B cell (primary cell): ENCODE measurements around the gene EP400. TPM values are rescaled to one million over a fixed set of nuclear protein-coding genes. Genes with fewer than 3 reads are reported as not detected.

Experiments used
- ATAC-seq: fragments of 200-7000 bp; cut with Tn5 transposase; one replicate; pipeline ENCODE4 v1.10.0; 2021; ENCODE audit warnings: low read depth, mild to moderate bottlenecking, moderate number of reproducible peaks, moderate library complexity
- CTCF ChIA-PET: fragments of 350-600 bp; sonication (Branson Sonifier 250); formaldehyde crosslinking; loops from one replicate; lab custom pipeline; 2021; ENCODE audit warnings: antibody characterized with exemption, inconsistent platforms; lab: Charles Lee
- POLR2A ChIA-PET: fragments of 350-600 bp; sonication (Branson Sonifier 250); formaldehyde crosslinking; loops from one replicate; lab custom pipeline; 2021; ENCODE audit warnings: antibody characterized with exemption; lab: Charles Lee
- DNase-seq: peaks from one replicate; pipeline ENCODE4 v3.0.0; 2013
- H2AFZ ChIP-seq: 2 replicates; pipeline ENCODE4 v1.6.1; 2012; ENCODE audit warnings: mild to moderate bottlenecking, low read depth, low read length; ENCODE audit not compliant: insufficient read depth, poor library complexity, severe bottlenecking
- H3K27ac ChIP-seq, 2 donors: 1 replicate in 1 of 2; 2 replicates in 1 of 2; pipeline ENCODE4 v1.5.1; 2012 to 2013; ENCODE audit warnings: low read length in 2 of 2, mild to moderate bottlenecking in 2 of 2, moderate library complexity in 1 of 2
- H3K27me3 ChIP-seq, 4 experiments: fragments of 200-600 bp in 1 of 4; sonication (generic) in 1 of 4; replicated peaks in 1 of 4; 1 replicate in 2 of 4; 2 replicates in 2 of 4; pipeline versions ENCODE4 v1.6.1 to v1.7.0; 2013 to 2016; ENCODE audit warnings: low read length in 3 of 4, mild to moderate bottlenecking in 2 of 4, mixed read lengths in 1 of 4, moderate library complexity in 1 of 4; ENCODE audit not compliant: insufficient read depth in 4 of 4, control insufficient read depth in 3 of 4; ENCODE audit errors: control extremely low read depth in 1 of 4
- H3K36me3 ChIP-seq, 2 experiments: replicated peaks in 1 of 2; 1 replicate in 1 of 2; 2 replicates in 1 of 2; pipeline versions ENCODE4 v1.6.1 to v1.7.1; 2013; ENCODE audit warnings: low read length in 1 of 2; ENCODE audit not compliant: insufficient read depth in 2 of 2, control insufficient read depth in 1 of 2; ENCODE audit errors: control extremely low read depth in 1 of 2, extremely low read depth in 1 of 2
- H3K4me1 ChIP-seq, 2 donors: fragments of 200-600 bp in 1 of 2; sonication (generic) in 1 of 2; 1 replicate in 1 of 2; 2 replicates in 1 of 2; pipeline versions ENCODE4 v1.5.1 to v1.6.1; 2013 to 2017; ENCODE audit warnings: low read length in 2 of 2; ENCODE audit not compliant: control insufficient read depth in 2 of 2, insufficient read depth in 2 of 2
- H3K4me2 ChIP-seq: replicated peaks from 2 replicates; pipeline ENCODE3; 2012; ENCODE audit warnings: mild to moderate bottlenecking, low read depth, low read length; ENCODE audit not compliant: poor library complexity, severe bottlenecking
- H3K4me3 ChIP-seq, 5 experiments: fragments of 200-600 bp in 1 of 5; sonication (generic) in 1 of 5; 1 replicate in 3 of 5; 2 replicates in 2 of 5; pipeline versions ENCODE4 v1.5.1 to v1.7.0; 2011 to 2016; ENCODE audit warnings: low read length in 4 of 5, mild to moderate bottlenecking in 4 of 5, low read depth in 2 of 5, control low read depth in 1 of 5, moderate library complexity in 1 of 5; ENCODE audit not compliant: insufficient read depth in 1 of 5; ENCODE audit errors: control extremely low read depth in 1 of 5, extremely low read depth in 1 of 5
- H3K79me2 ChIP-seq: fragments of 200-600 bp; sonication (generic); one replicate; pipeline ENCODE4 v1.6.0; 2016; ENCODE audit warnings: low read length; ENCODE audit not compliant: control insufficient read depth, insufficient read depth
- H3K9ac ChIP-seq: fragments of 200-600 bp; sonication (generic); 2 replicates; pipeline ENCODE4 v1.6.1; 2017; ENCODE audit warnings: mild to moderate bottlenecking, low read length, moderate library complexity
- H3K9me3 ChIP-seq, 3 donors: one replicate each; pipeline versions ENCODE4 v1.6.1 to v1.7.1; 2013; ENCODE audit warnings: low read length in 2 of 3; ENCODE audit not compliant: control insufficient read depth in 2 of 3, insufficient read depth in 1 of 3; ENCODE audit errors: control extremely low read depth in 1 of 3
- H4K20me1 ChIP-seq: 2 replicates; pipeline ENCODE4 v1.6.0; 2012; ENCODE audit warnings: mild to moderate bottlenecking, low read length; ENCODE audit not compliant: insufficient read depth, control insufficient read depth, poor library complexity, severe bottlenecking
- H3K27ac Mint-ChIP-seq: one replicate; pipeline ENCODE4 v1.8.0; 2021; ENCODE audit warnings: mixed read lengths
- H3K27me3 Mint-ChIP-seq: one replicate; pipeline ENCODE4 v1.8.0; 2021; ENCODE audit warnings: mixed read lengths
- H3K4me1 Mint-ChIP-seq: one replicate; pipeline ENCODE4 v1.8.0; 2021; ENCODE audit warnings: mixed read lengths
- H3K4me3 Mint-ChIP-seq: one replicate; pipeline ENCODE4 v1.8.0; 2021; ENCODE audit warnings: mixed read lengths
- H3K9me3 Mint-ChIP-seq: one replicate; pipeline ENCODE4 v1.8.0; 2022; ENCODE audit warnings: mixed read lengths; ENCODE audit not compliant: insufficient read depth
- EZH2 ChIP-seq: IDR thresholded peaks from 2 replicates; pipeline ENCODE4 v1.6.1; 2012; ENCODE audit warnings: borderline replicate concordance, low read depth, mild to moderate bottlenecking, moderate library complexity, low read length; ENCODE audit not compliant: insufficient read depth, poor library complexity, severe bottlenecking
- WGBS: methylation state at CpG from one replicate; pipeline ENCODE4 v1.1.5; 2013; ENCODE audit warnings: missing lambda C conversion rate; ENCODE audit not compliant: insufficient coverage; 5-methylcytosine and 5-hydroxymethylcytosine counted together
- intact Hi-C: fragments of 100-400 bp; cut with micrococcal nuclease; formaldehyde crosslinking; loops from one replicate; pipeline ENCODE4 v1.10.0; 2022
- polyA plus RNA-seq: library from polyadenylated mRNA; depleted of rRNA; stranded (reverse); fragments of >200 nt; gene quantifications from 2 replicates; pipeline ENCODE4 v1.2.3, GENCODE V29; 2012
- total RNA-seq, 2 donors: library from RNA; stranded (reverse); fragments of 120-200 nt in 1 of 2; gene quantifications; 1 replicate in 1 of 2; 2 replicates in 1 of 2; pipeline versions ENCODE4 v1.2.3 to v1.2.4, GENCODE V29; 2013 to 2022
- TF ChIP-seq, protein P1 (sequence below): fragments of 200-600 bp; IDR thresholded peaks from one replicate; pipeline ENCODE4 v1.8.0; 2022; ENCODE audit warnings: antibody characterized with exemption, mild to moderate bottlenecking

The EP400 gene
- total and polyA plus RNA-seq, 2 donors (not counting 1 experiment from before 2014, with no cell fraction given): 17.3 to 82.2 TPM

DNA sequence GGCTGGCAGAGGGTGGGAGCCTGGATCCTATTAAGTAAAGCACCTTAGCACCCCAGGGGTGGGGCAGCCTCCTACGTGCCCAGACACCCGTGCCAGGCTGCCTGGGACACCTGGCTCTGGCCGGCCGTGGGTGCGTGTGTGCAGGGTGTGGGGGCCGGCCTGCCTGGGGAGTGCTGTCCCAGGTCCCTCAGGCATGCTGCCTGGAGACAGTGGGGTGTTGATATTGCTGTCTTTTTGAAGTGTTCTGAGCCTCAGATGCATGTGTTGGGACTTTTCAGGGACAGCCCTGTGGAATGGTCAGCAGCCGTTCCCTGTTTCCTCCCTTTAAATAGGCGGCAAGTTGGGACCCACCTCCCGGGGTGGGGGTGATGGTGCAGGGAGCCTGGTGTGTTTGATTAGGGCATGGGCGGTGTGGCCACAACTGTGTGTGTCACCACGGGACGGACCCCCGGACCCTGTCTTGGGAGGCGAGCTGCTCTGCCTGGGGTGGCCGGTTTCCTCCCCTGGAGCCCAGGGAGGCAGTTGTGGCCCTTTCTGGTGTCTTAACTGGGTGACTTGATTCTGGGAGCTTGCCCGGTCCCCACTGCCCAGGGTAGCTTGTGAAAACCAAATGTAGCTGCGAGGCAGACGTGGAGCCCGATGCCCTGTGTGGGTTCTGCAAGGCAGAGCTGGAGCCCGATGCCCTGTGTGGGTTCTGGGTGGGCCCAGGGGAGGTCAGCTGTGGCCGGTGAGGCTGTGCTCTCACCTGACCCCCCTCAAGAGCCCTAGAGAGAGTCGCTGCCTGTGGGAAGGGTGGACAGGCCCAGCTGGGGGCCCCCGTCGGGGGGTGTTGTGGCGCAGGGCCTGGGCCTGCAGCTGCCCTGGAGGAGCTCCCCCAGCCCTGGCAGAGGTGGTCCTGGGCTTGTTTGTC lies 47.2 kb upstream of the EP400 start:
- Histone ChIP-seq H3K4me3 (no peak overlapping the region), H3K9ac (no peak overlapping the region)
- H3K27me3 Mint-ChIP-seq: no peaks in the 10 kb centered on the region

More for the DNA sequence above, 47.2 kb upstream of the EP400 start:
- H3K36me3 ChIP-seq: peaks cover 2 to 5% of the 10 kb centered on the region in 2 experiments
- H3K9me3 Mint-ChIP-seq: no peaks in the 10 kb centered on the region
- intact Hi-C loops: no loop called here
- H3K27ac Mint-ChIP-seq: no peak overlapping the region
- peaks cover 14% of the 10 kb centered on the region for H3K4me1 Mint-ChIP-seq
- H3K9me3 ChIP-seq: no peaks in the 10 kb centered on the region
- ChIA-PET CTCF (interaction anchor here (1.1 kb wide), 1 partner anchor 28 kb away, joined by 3 read pairs; no protein-coding TSS in a partner anchor), POLR2A (interaction anchor here (0.5 kb wide), 1 partner anchor 979 kb away, joined by 6 read pairs; no protein-coding TSS in a partner anchor)
- H3K4me3 Mint-ChIP-seq: no peak overlapping the region
- peaks cover 82% of the 10 kb centered on the region for H4K20me1 ChIP-seq
- no peak for TF ChIP-seq EZH2
- TF ChIP-seq, protein P1, sequence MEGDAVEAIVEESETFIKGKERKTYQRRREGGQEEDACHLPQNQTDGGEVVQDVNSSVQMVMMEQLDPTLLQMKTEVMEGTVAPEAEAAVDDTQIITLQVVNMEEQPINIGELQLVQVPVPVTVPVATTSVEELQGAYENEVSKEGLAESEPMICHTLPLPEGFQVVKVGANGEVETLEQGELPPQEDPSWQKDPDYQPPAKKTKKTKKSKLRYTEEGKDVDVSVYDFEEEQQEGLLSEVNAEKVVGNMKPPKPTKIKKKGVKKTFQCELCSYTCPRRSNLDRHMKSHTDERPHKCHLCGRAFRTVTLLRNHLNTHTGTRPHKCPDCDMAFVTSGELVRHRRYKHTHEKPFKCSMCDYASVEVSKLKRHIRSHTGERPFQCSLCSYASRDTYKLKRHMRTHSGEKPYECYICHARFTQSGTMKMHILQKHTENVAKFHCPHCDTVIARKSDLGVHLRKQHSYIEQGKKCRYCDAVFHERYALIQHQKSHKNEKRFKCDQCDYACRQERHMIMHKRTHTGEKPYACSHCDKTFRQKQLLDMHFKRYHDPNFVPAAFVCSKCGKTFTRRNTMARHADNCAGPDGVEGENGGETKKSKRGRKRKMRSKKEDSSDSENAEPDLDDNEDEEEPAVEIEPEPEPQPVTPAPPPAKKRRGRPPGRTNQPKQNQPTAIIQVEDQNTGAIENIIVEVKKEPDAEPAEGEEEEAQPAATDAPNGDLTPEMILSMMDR: no peak
- no peaks in the 10 kb centered on the region for H3K27me3 ChIP-seq
- no peak for ATAC-seq
- no peaks in the 10 kb centered on the region for H3K4me1 ChIP-seq
- WGBS: 95% methylated on average over 23 of the region's 25 CpGs
- H3K4me2 ChIP-seq: no peak overlapping the region
- peaks cover 72% of the 10 kb centered on the region for H3K79me2 ChIP-seq
- no peak overlapping the region for H3K27ac ChIP-seq
- DNase-seq: peak; percentile 4
- no peak overlapping the region for H2AFZ ChIP-seq
